Measurements from ENCODE around the gene MAP3K14.
"Not testable (repeated sequence)": the region's sequence is repeated elsewhere in the genome, so short reads cannot be mapped to it uniquely, and the experiment has no call there.

MAP3K14 gene

DNA sequence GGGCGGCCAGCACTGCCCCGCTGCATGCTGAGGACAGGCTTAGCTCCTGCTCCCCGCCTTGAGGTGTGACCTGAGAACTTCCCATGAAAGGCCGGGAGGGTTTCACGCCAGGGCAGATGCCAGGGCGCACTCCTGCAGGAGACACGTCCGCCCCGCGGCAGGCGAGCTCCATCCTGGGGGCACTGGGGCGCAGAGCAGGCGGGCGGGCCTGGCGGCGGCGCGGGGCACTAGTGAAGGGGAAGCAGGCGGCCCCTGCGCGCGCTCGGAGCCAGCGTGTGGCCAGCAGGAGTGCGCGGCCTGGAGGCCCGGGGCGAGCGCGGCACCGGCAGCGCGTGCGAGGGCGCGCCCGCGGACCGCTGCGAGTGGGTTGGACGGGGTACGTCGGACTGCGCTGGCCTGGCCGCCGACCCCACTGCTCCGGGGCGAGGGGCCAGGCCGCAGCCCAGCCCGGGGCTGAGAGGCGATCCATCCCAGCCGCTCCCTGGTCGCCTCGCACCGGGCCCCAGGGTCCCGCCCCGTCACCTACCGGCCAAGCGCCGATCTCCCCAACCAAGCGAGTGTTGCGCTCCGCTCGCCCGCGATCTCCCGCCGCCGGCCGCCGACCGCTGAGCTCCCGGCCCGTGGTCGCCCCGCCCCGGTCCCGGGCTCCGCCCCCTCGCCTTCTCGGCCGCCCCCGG is at the start of gene MAP3K14:
MAP3K14 (minus strand) TSS at position 587 of the 677 bp plus-strand sequence. CDS start 26,275 bp downstream, outside the sequence.
- DNase-seq (ENCODE audit: low spot score) = peak; percentile 57

DNA sequence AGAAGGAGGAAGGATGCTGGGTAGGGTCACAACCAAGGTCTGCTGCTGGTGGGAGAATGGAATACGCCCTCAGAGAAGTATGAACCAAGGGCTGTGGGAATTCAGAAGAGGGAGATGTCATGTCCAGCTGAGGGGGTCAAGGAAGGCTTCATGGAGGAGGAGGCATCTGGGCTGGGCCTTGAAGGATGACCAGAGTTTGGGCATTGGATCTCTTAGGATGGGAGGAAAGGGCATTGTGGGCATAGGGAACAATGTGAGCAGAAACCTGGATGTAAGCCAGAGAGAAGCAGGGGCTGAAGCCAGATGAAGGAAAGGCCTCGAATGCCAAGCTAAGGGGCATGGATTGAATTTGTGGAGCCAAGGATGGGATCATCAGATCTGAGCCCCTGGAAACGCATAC is 49.2 kb upstream of the MAP3K14 start:
- no peak for DNase-seq (ENCODE audit: low spot score)

DNA sequence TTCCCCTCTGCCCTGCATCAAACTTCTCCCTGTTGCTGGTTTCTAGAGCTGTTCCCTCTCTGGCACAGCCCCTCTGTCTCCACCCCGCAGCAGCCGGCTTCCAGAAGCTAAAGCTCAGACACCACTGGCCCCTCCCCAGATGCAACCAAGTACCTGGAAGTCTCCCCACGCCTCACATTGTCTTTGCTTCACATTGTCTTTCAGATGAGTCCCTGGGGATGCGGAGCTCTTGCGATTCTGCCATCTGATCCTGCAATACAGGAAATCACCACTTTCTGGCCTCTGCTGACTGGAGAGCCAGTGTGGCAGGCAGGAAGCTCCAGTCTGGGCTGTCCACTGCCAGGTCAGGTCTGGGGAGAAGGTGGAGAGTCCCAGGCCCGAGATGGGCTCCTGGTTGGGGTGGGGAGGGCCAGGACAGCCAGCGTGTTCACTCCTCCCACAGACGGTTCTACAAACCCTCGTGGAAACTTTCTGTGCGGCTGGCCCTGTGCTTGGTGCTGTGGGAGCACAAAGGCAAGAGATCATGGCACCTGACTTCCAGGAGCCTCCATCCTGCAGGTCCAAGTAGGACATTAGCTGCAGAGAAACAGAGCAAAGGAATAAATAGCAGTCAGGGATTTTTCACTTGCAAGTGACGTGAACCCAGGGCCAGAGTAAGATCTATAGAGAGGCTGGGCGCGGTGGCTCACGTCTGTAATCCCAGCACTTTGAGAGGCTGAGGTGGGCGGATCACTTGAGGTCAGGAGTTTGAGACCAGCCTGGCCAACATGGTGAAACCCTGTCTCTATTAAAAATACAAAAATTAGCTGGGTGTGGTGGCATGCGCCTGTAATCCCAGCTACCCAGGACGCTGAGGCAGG is 47.9 kb upstream of the MAP3K14 start:
- DNase-seq (ENCODE audit: low spot score) = no peak

DNA sequence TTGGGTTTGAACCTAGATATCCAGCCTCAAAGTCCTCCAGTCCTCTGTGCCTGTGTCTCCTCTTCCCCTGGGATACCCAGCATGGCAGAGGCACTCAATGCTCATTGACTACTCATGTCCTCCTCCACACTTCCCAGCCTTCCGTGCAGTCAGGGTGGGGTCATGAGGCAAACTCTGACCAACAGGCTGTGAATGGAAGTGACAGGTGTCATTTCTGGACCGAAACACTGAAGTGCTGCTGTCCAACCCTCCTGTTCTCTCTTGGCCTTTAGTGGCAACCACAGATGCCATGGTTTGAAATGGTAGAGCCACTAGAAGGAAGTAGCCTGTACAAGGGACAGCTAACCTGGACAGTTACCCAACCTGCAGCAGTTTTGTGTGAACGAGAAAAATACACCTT is 46.7 kb upstream of the MAP3K14 start:
- DNase-seq (ENCODE audit: low spot score) = no peak

DNA sequence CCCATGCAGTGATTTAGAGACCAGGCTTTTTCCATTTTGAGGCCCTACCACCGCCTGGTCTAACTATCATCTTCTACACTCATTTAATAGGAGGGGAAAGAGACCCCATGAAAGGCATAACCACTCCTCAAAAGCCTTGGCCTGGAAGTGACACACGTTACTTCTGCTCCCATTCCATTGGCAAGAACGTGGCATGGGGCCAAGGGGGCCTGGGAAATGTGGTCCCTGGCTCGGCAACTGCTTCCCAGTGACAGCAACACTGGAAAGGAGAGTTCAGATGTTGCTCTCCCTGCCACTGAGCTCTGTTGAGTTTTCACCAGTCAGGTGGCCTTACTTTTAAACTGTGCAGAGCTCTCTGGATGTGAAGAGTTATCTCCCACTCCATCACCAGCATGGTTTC is 45.2 kb upstream of the MAP3K14 start:
- DNase-seq (ENCODE audit: low spot score) = no peak

DNA sequence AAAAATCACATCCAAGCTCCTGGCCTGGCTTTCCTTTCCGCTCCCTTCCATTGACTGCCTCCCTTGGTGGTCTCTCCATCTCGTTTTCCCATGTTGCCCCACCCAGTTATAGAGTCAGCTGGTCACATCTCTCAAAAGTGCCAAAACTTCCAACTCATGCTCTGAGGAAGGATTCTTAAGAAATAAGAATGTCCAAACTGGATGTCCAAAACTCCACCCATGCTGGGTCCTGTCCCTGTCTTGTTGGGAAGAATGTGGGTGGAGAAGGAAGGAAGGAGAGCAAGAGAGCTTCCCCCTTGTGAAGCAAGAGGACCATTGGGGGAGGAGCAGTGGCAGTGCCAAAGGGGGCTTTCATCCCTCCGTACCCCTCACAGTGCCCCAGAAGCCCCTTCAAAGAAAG is 44.6 kb upstream of the MAP3K14 start:
- DNase-seq (ENCODE audit: low spot score) = no peak

DNA sequence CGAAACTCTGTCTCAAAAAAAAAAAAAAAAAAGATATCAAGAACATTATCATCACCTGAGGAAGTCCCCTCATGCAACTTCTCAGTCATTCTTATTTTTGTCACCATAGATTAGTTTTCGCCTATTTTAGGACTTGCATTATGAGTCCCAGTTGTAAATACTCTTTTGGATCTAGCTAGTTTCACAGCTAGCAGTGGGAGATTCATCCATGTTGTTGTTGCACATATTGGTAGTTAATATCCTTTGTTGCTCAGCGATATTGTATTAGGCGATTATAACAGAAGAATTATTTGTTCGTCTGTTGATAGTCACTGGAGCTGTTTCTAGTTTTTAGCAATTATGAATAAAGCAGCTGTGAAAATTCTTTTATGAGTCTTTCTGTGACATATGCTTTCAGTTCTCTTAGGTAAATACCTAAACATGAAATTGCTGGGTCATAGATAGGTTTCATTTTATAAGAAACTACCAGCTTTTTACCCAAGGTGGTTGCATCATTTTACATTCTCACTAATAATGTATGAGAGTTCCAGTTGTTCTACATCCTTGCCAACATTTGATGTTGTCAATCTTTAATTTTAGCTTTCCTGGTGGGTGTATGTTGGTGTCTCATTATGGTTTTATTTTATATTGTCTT is 40.7 kb upstream of the MAP3K14 start:
- no peak for DNase-seq (ENCODE audit: low spot score)

DNA sequence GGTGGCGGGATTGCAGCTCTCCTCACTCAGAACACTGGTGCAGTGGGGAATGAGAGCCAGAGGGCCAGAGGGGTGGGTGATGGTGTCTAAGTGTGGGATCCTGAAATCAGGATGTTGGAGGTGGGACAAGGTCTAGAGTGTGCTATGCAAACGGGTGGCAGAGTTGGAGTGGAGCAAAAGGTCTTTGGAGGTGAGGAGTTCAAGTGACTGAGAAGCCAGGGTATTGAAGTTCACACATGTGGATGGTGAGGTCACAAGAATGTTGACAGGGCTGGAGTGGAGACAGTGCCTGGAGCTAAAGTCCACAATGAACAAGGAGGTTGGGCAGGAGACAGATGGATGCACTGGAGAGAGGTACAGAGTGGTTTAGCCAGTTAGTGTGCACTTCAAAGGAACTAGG is 38.3 kb upstream of the MAP3K14 start:
- DNase-seq (ENCODE audit: low spot score) = no peak

DNA sequence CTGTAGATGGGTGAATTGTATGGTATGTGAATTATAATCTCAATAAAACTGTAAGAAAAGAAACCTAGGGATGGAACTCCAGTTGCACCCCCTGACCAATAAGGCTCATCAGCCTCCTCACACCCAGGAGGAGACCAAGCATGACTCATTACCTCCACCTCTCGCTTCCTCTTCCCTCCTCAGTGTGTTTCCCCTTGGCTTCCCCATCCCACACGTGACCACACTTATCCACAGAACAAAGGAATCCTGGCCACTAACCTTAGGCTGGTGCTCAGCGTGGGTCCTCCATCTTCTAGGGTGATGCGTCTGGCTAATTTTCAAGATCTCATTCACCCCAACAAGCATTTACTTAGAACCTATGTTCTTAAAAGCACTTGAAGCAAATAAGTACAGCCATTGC is 36.2 kb upstream of the MAP3K14 start:
- DNase-seq (ENCODE audit: low spot score) = peak; percentile 10

DNA sequence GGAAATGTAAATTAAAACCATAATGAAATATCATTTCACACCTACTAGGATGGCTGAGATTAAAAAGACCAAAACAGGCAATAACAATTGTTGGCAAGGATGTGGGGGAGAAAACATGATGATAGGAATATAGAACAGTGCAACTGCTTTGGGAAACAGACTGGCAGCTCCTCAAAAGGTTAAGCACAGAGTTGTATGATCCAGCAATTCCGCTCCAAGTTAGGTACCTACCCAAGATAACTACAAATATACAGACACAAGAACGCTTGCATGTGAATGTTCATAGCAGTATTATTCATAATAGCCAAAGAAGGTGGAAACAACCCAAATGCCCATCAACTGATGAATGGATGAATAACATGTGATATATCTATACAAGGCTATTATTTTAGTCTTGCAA is 35.0 kb upstream of the MAP3K14 start:
- DNase-seq (ENCODE audit: low spot score) = no peak

DNA sequence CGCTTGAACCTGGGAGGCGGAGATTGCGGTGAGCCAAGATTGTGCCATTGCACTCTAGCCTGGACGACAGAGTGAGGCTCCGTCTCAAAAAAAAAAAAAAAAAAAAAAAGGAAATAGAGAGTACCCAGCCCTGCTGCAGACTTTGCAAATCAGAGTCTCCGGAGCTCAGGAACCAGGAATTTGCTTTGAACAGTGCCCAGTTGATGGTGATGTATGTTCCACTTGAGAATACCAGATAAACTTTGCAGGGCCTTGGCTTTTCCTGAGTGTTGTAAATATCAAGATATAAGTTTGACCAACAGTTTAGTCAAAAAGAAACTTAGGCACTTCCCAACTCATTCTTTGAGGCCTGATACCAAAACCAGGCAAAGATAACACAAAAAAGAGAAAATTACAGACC is 30.6 kb upstream of the MAP3K14 start:
- no peak for DNase-seq (ENCODE audit: low spot score)

DNA sequence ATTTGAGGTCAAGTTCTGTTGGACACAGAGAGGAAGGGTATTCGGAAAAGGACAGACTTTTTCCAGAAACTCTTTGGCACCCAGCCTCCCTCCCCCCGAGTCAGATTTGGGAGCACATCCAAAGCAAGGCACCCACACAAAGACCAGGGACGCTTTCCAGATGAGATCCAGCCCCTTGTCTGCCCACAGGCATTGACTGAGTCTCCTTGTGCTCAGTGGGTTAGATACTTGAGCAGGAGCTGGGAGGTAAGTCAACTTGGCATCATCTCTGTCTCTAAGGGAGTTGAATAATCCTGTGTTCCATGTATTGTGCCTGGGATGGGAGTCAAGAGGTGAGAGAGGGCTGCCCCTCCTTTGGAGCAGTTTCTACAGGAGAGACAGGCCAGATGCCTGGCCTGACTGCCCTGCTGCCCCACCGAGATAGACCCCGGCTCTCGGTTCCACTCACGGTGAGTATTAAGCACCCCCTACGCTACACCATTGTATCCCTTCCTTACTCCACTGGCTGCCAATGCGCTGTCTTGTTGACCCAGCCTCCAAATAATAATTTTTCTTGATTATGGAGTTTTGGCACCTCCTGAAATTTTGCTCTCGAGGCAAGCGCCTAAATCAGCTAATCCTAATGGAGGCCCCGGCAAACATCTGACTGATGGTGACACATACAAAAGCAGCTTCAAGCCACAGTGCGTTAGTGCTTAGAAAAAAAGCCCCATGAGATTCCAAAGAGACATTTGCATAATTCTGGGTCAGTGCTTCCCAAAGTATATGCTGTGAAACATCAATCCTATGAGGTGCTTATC is 29.6 kb upstream of the MAP3K14 start:
- no peak for DNase-seq (ENCODE audit: low spot score)

DNA sequence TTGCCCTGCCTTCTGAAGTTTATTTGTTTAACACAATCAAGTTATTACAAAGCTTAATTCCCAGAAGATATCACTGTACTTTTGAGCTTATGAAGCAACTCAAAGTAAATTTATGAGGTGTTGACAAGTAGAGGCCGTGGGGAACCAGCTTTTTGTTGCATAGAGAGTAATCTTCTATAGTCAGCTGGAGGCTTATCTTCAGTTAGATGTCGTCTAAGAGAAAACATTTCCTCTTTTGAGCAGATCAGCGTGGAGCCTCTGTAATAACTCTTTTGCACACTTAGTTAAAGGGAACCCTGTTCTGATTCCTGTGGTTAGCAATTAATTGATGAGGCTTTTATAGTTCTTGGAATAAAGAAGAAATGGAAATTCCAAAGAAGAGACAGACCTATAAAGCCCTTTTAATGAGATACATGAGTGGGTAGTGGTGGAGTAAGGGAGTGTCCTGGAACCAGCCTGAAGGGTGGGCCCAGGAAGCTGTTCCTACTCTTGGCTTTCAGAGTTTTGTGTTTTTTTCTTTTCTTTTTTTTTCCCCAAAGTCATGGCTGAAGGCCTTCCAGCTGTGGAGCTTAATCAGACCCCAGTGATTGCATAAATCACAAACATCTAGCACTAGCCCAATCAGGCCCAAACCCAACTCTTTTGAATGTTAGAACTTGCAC is 28.9 kb upstream of the MAP3K14 start:
- DNase-seq (ENCODE audit: low spot score) = no peak

DNA sequence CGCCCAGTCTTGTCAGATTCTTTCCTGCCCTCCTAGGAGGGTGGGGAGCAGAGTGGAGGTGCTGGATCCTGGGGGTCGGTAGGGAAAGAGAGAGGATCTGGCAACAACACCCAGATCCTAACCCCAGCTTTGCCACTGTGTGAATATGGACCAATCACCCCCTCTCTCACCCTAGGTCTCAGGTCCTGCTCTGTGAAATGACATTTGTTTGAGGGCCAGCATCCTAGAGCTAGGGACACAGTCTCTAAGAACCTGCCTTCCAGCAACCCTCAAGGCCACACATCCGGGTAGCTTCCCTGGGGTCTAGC is 28.4 kb upstream of the MAP3K14 start:
- DNase-seq (ENCODE audit: low spot score) = no peak

DNA sequence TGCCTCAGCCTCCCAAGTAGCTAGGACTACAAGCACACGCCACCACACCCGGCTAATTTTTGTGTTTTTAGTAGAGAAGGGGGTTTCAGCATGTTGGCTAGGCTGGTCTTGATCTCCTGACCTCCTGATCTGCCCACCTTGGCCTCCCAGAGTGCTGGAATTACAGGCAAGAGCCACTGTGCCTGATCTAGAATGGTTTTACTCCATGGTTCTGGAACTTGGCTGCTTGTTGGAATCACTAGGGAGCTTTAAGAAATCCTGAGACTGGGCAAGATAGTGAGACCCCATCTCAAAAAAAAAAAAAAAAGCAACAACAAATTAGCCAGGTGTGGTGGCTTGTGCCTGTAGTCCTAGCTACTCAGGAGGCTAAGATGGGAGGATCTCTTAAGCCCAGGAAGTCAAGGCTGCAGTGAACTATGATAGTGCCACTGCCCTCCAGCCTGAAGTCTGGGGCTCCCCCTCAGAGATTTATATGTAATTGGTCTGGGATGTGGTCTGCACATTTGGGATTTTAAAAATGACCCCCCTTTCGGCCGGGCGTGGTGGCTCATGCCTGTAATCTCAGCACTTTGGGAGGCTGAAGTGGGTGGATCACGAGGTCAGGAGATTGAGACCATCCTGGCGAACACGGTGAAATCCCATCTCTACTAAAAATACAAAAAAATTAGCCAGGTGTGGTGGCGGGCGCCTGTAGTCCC is 27.3 kb upstream of the MAP3K14 start:
- DNase-seq (ENCODE audit: low spot score) = not testable (repeated sequence)

DNA sequence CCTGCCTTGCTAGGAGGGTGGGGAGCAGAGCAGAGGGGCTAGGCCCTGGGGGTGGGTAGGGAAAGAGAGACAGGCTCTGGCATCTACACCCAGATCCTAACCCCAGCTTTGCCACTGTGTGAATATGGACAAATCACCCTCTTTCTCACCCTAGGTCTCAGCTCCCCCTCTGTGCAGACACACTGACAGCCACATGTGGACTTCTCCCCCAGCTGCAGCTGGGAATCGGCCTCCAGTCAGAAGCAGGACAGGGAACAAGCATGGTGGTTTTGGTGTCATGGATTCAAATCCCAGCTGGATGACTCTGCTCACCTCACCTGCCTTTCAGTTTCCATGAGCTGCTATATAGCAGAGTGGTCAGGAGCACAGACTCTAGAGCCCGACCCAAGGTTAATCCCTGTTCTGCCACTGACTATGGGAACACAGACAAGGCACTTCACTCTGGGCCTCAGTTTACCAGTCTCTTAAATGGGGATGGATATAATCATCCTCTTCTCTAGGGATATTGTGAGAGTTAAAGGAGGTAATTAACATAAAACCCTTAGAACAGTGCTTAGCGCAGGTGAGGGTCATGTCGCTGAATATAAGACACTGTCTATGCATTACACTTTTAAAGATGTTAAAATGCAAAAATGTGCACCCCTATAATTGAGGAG is 26.2 kb upstream of the MAP3K14 start:
- no peak for DNase-seq (ENCODE audit: low spot score)

DNA sequence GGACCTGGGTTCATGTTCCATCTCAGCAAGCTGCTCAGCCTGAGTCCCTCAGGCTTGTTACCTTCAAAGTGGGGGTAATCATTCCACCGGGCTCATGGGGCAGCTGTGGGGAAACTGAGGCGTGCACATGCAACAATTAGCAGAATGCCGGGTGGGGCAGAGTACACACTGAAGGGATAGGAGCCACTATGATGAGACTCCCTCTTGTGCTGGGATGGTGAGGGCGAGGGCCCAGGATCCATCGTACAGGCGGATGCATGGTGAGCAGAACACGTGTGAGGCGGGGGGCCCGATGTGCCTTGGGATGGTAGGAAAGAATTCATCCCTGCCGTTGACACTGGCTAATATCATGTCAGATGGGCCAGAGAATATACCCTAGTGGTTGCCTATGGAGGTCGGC is 25.5 kb upstream of the MAP3K14 start:
- DNase-seq (ENCODE audit: low spot score) = no peak

DNA sequence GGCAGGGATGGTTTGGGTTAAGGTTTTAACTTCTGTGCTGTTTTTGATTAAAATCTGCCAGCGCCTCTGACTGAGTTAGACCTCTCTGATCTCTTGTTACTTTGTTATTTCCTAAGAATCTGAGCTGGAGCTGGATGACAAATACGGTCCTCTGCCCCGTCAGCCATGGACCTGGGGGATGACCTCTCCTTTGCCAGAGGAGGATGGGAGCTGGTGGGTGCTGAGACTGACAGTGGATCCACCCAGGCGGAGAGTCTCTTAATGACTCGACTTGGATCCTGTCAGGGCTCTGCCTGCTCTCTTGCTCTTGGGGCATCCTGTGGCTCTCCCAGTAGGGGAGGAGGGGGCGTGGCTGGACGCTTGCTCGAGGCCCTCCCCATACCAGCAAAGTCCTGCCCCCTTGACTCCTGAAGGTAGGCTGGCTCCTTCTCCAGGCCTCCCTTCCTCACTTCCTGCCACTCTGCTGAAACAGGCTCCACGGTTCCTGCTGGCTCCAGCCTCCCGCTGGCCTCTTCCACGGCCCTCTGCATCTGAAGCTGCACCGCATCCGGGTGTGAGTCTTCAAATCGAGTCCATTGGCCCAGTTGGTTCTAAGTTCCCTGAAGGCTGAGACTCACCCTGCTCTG is 24.8 kb upstream of the MAP3K14 start:
- DNase-seq (ENCODE audit: low spot score) = no peak

DNA sequence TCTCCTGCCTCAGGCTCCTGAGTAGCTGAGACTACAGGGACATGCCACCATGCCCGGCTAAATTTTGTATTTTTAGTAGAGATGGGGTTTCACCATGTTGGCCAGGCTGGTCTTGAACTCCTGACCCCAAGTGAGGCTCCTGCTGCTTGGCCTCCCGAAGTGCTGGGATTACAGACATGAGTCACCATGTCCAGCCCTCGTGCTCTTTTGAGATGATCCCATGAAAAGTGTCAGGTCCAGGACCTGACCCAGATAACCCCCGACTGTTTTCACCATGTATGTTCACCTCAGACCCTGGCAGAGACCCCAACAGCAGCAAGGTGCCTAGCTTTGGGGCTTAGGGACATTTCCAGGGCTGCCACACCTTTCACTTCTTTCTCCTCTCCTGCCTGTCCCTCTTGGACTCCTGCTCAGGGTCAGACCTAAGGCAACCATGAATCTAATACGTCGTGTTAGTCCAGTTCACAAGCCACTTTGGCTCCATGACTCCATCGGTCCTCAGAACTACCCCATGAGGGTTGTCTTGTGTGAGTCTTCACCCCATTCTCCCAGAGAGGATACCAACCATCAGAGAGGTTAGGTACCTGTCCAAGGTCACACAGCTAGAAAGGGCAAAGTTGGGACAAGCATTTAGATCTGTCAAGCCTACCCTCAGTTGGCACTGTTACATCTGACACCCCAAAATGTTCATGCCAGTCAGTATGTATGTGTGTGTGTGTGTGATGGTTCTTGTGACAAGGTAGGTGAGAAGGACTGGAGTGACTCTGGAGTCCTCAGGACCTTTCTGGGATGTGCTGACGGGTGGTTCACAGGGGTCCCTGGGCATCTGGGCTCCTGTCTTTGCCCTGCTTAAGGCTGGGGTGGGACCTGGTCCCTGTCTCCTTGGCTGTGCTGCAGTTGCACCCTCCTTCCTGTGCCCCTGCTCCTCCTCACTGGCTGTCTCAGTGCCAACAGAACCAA is 23.1 kb upstream of the MAP3K14 start:
- no peak for DNase-seq (ENCODE audit: low spot score)

Measured in CD4-positive, alpha-beta T cell treated with Interleukin-6 at 100 ng/mL for 8 hours (primary cell).